ENCODE results near the gene STARD9. TPM values are rescaled to one million over a fixed set of nuclear protein-coding genes. Genes with fewer than 3 reads are reported as not detected.
"Not testable (repeated sequence)": the region's sequence is repeated elsewhere in the genome, so short reads cannot be mapped to it uniquely, and the experiment has no call there.

The STARD9 gene
- polyA plus RNA-seq, 3 donors: 0.39 TPM; not detected in 2

DNA sequence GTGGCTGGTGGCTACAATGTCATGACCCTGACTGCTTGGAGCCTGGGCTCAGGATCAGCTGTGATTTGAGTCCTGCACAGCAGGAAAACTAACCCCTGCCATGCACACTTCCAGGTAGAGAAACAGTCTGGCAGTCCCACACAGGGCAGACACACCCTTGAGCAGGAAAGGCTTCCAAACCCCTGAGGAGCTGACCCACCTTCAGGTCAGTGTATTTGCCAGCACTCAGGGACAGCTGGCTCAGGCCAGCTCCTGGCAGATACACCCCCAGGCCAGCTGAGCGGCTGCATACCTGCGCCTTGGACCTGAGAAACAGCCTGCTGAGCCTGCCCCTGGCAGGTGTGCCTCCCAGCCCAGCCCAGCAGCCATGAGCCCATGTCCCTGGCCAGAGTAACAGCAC is 183.7 kb downstream of the STARD9 start:
- Mint-ChIP-seq H3K27me3 (ENCODE audit: low read depth in 3 of 3) (no peaks in the 10 kb centered on the region), H3K4me3 (no peak overlapping the region), H3K27ac (no peak overlapping the region), H3K4me1 (no peaks in the 10 kb centered on the region), H3K9me3 (peaks cover 21 to 34% (median 29%) of the 10 kb centered on the region in 7 donors), H3K36me3 (peaks cover 24 to 33% of the 10 kb centered on the region in 2 donors)
- intact Hi-C loops (cut with micrococcal nuclease): no loop called here
- no peak for DNase-seq
- Histone ChIP-seq H3K4me3 (replicated peaks in 1 of 3; ENCODE audit: low read depth in 2 of 3, low read length in 3 of 3) (no peak overlapping the region), H3K36me3 (replicated peaks in 1 of 2; ENCODE audit: control insufficient read depth in 1 of 2, insufficient read depth in 2 of 2, low read length in 2 of 2) (peaks cover 0 to 29% of the 10 kb centered on the region in 2 donors), H3K79me2 (ENCODE audit: insufficient read depth, low read length) (peaks cover 3% of the 10 kb centered on the region), H2AFZ (ENCODE audit: insufficient read depth, low read depth, low read length, poor library complexity, severe bottlenecking) (no peak overlapping the region), H3K27ac (ENCODE audit: low read depth in 1 of 2, low read length in 2 of 2) (no peak overlapping the region), H4K20me1 (ENCODE audit: insufficient read depth, low read length) (peaks cover 8% of the 10 kb centered on the region), H3K27me3 (ENCODE audit: control insufficient read depth in 2 of 2, insufficient read depth in 2 of 2, low read length in 2 of 2) (no peaks in the 10 kb centered on the region), H3K9ac (ENCODE audit: insufficient read depth, low read length, poor library complexity, severe bottlenecking) (no peak overlapping the region), H3K4me2 (replicated peaks; ENCODE audit: extremely low read depth, low read length, poor library complexity, severe bottlenecking) (no peak overlapping the region), H3K9me3 (replicated peaks in 1 of 2; ENCODE audit: control insufficient read depth in 1 of 2, insufficient read depth in 1 of 2, low read length in 2 of 2) (peaks cover 13 to 22% of the 10 kb centered on the region in 2 donors), H3K4me1 (ENCODE audit: control insufficient read depth in 1 of 2, insufficient read depth in 2 of 2, low read length in 2 of 2) (no peaks in the 10 kb centered on the region)
- TF ChIP-seq, protein P1, sequence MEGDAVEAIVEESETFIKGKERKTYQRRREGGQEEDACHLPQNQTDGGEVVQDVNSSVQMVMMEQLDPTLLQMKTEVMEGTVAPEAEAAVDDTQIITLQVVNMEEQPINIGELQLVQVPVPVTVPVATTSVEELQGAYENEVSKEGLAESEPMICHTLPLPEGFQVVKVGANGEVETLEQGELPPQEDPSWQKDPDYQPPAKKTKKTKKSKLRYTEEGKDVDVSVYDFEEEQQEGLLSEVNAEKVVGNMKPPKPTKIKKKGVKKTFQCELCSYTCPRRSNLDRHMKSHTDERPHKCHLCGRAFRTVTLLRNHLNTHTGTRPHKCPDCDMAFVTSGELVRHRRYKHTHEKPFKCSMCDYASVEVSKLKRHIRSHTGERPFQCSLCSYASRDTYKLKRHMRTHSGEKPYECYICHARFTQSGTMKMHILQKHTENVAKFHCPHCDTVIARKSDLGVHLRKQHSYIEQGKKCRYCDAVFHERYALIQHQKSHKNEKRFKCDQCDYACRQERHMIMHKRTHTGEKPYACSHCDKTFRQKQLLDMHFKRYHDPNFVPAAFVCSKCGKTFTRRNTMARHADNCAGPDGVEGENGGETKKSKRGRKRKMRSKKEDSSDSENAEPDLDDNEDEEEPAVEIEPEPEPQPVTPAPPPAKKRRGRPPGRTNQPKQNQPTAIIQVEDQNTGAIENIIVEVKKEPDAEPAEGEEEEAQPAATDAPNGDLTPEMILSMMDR (IDR thresholded peaks at IDR 0.05): no peak
- WGBS (ENCODE audit: insufficient coverage): 100% methylated on average over 2 of the region's 2 CpGs

- Histone ChIP-seq H4K20me1 (ENCODE audit: insufficient read depth, low read length) (peaks cover 8% of the 10 kb centered on the region), H3K36me3 (replicated peaks in 1 of 2; ENCODE audit: control insufficient read depth in 1 of 2, insufficient read depth in 2 of 2, low read length in 2 of 2) (peaks cover 0 to 37% of the 10 kb centered on the region in 2 donors), H3K27me3 (ENCODE audit: control insufficient read depth in 2 of 2, insufficient read depth in 2 of 2, low read length in 2 of 2) (no peaks in the 10 kb centered on the region), H3K9me3 (replicated peaks in 1 of 2; ENCODE audit: control insufficient read depth in 1 of 2, insufficient read depth in 1 of 2, low read length in 2 of 2) (peaks cover 15 to 22% of the 10 kb centered on the region in 2 donors), H3K4me3 (replicated peaks in 1 of 3; ENCODE audit: low read depth in 2 of 3, low read length in 3 of 3) (no peak overlapping the region), H2AFZ (ENCODE audit: insufficient read depth, low read depth, low read length, poor library complexity, severe bottlenecking) (no peak overlapping the region), H3K4me1 (ENCODE audit: control insufficient read depth in 1 of 2, insufficient read depth in 2 of 2, low read length in 2 of 2) (no peaks in the 10 kb centered on the region), H3K79me2 (ENCODE audit: insufficient read depth, low read length) (peaks cover 3% of the 10 kb centered on the region), H3K4me2 (replicated peaks; ENCODE audit: extremely low read depth, low read length, poor library complexity, severe bottlenecking) (no peak overlapping the region), H3K27ac (ENCODE audit: low read depth in 1 of 2, low read length in 2 of 2) (no peak overlapping the region), H3K9ac (ENCODE audit: insufficient read depth, low read length, poor library complexity, severe bottlenecking) (no peak overlapping the region)
- H3K27me3 Mint-ChIP-seq (ENCODE audit: low read depth in 3 of 3): no peaks in the 10 kb centered on the region
- H3K4me1 Mint-ChIP-seq: peaks cover 2% of the 10 kb centered on the region
- no CpG with 5 or more reads among the region's 1 CpG for WGBS (ENCODE audit: insufficient coverage)
- intact Hi-C loops (cut with micrococcal nuclease): no loop called here
- no peak overlapping the region for H3K4me3 Mint-ChIP-seq
- TF ChIP-seq, protein P1 (IDR thresholded peaks at IDR 0.05): no peak
- H3K9me3 Mint-ChIP-seq: peaks cover 26 to 46% (median 31%) of the 10 kb centered on the region in 7 donors
- H3K36me3 Mint-ChIP-seq: peaks cover 25 to 45% of the 10 kb centered on the region in 2 donors
- DNase-seq: no peak
- H3K27ac Mint-ChIP-seq: no peak overlapping the region
These were observed 185.4 kb downstream of the STARD9 start for GRCh38 chr15:42760759-42761158.

- peaks cover 0 to 37% of the 10 kb centered on the region in 2 donors for H3K36me3 ChIP-seq (replicated peaks in 1 of 2; ENCODE audit: control insufficient read depth in 1 of 2, insufficient read depth in 2 of 2, low read length in 2 of 2)
- peaks cover 27 to 50% of the 10 kb centered on the region in 2 donors for H3K36me3 Mint-ChIP-seq
These were observed 186.4 kb downstream of the STARD9 start for GRCh38 chr15:42761813-42762212.

More at GRCh38 chr15:42761813-42762212, 186.4 kb downstream of the STARD9 start:
- H3K4me3 ChIP-seq (replicated peaks in 1 of 3; ENCODE audit: low read depth in 2 of 3, low read length in 3 of 3); DNase-seq; H4K20me1 ChIP-seq (ENCODE audit: insufficient read depth, low read length); H3K79me2 ChIP-seq (ENCODE audit: insufficient read depth, low read length); H2AFZ ChIP-seq (ENCODE audit: insufficient read depth, low read depth, low read length, poor library complexity, severe bottlenecking); H3K27ac ChIP-seq (ENCODE audit: low read depth in 1 of 2, low read length in 2 of 2); H3K4me3 Mint-ChIP-seq; H3K4me1 ChIP-seq (ENCODE audit: control insufficient read depth in 1 of 2, insufficient read depth in 2 of 2, low read length in 2 of 2); H3K27ac Mint-ChIP-seq; H3K27me3 ChIP-seq (ENCODE audit: control insufficient read depth in 2 of 2, insufficient read depth in 2 of 2, low read length in 2 of 2); H3K4me2 ChIP-seq (replicated peaks; ENCODE audit: extremely low read depth, low read length, poor library complexity, severe bottlenecking); H3K4me1 Mint-ChIP-seq; intact Hi-C loops (cut with micrococcal nuclease); H3K27me3 Mint-ChIP-seq (ENCODE audit: low read depth in 3 of 3); H3K9ac ChIP-seq (ENCODE audit: insufficient read depth, low read length, poor library complexity, severe bottlenecking): not testable (repeated sequence)
- no CpG with 5 or more reads among the region's 2 CpGs for WGBS (ENCODE audit: insufficient coverage)
- peaks cover 15 to 22% of the 10 kb centered on the region in 2 donors for H3K9me3 ChIP-seq (replicated peaks in 1 of 2; ENCODE audit: control insufficient read depth in 1 of 2, insufficient read depth in 1 of 2, low read length in 2 of 2)
- peaks cover 31 to 52% (median 39%) of the 10 kb centered on the region in 7 donors for H3K9me3 Mint-ChIP-seq
